ENCODE measurements around the gene ITGB2. TPM values are rescaled to one million over a fixed set of nuclear protein-coding genes. Genes with fewer than 3 reads are reported as not detected.

Gene ITGB2
- total and polyA plus RNA-seq, 4 donors = 19.2 to 36.7 (median 27.8) TPM

- H3K27ac ChIP-seq (ENCODE audit: low read depth, low read length) = peak overlapping the region; percentile 37
- no peaks in the 10 kb centered on the region for H3K9me3 ChIP-seq (ENCODE audit: control insufficient read depth, insufficient read depth, low read length)
- H3K4me1 ChIP-seq (ENCODE audit: control insufficient read depth, insufficient read depth, low read length) = peaks cover 52% of the 10 kb centered on the region
- peak in 1 of 6 donors; percentile 32 for DNase-seq (ENCODE audit: low read depth in 4 of 6, low spot score in 6 of 6)
- no peaks in the 10 kb centered on the region for H3K27me3 ChIP-seq (ENCODE audit: control insufficient read depth, insufficient read depth, low read length)
- WGBS (ENCODE audit: insufficient coverage) = 57% methylated on average over 3 of the region's 9 CpGs
- no peak overlapping the region for H3K4me3 ChIP-seq (ENCODE audit: low read depth, low read length)
- peaks cover 49% of the 10 kb centered on the region for H3K36me3 ChIP-seq (ENCODE audit: control insufficient read depth, insufficient read depth, low read length)
These were observed 41.8 kb upstream of the ITGB2 start for GRCh38 chr21:44962403-44962966.

- Histone ChIP-seq H3K4me3 (ENCODE audit: low read depth, low read length) (no peak overlapping the region), H3K4me1 (ENCODE audit: control insufficient read depth, insufficient read depth, low read length) (peaks cover 40% of the 10 kb centered on the region), H3K27me3 (ENCODE audit: control insufficient read depth, insufficient read depth, low read length) (no peaks in the 10 kb centered on the region), H3K27ac (ENCODE audit: low read depth, low read length) (no peak overlapping the region), H3K36me3 (ENCODE audit: control insufficient read depth, insufficient read depth, low read length) (peaks cover 53% of the 10 kb centered on the region), H3K9me3 (ENCODE audit: control insufficient read depth, insufficient read depth, low read length) (no peaks in the 10 kb centered on the region)
- no peak for DNase-seq (ENCODE audit: low read depth in 4 of 6, low spot score in 6 of 6)
- 97% methylated on average over 15 of the region's 23 CpGs for WGBS (ENCODE audit: insufficient coverage)
These were observed 39.7 kb upstream of the ITGB2 start for GRCh38 chr21:44960141-44961092.

GRCh38 chr21:44959376-44960091 is 38.8 kb upstream of the ITGB2 start:
- H3K4me3 ChIP-seq (ENCODE audit: low read depth, low read length) = no peak overlapping the region
- peak overlapping the region; percentile 65 for H3K27ac ChIP-seq (ENCODE audit: low read depth, low read length)
- H3K27me3 ChIP-seq (ENCODE audit: control insufficient read depth, insufficient read depth, low read length) = no peaks in the 10 kb centered on the region
- peaks cover 48% of the 10 kb centered on the region for H3K4me1 ChIP-seq (ENCODE audit: control insufficient read depth, insufficient read depth, low read length)
- 88% methylated on average over 26 of the region's 26 CpGs for WGBS (ENCODE audit: insufficient coverage)
- no peak for DNase-seq (ENCODE audit: low read depth in 4 of 6, low spot score in 6 of 6)
- H3K36me3 ChIP-seq (ENCODE audit: control insufficient read depth, insufficient read depth, low read length) = peaks cover 62% of the 10 kb centered on the region
- no peaks in the 10 kb centered on the region for H3K9me3 ChIP-seq (ENCODE audit: control insufficient read depth, insufficient read depth, low read length)

GRCh38 chr21:44958471-44959191 is 37.9 kb upstream of the ITGB2 start:
- Histone ChIP-seq H3K4me3 (ENCODE audit: low read depth, low read length) (no peak overlapping the region), H3K4me1 (ENCODE audit: control insufficient read depth, insufficient read depth, low read length) (peaks cover 53% of the 10 kb centered on the region), H3K9me3 (ENCODE audit: control insufficient read depth, insufficient read depth, low read length) (no peaks in the 10 kb centered on the region), H3K27me3 (ENCODE audit: control insufficient read depth, insufficient read depth, low read length) (no peaks in the 10 kb centered on the region), H3K27ac (ENCODE audit: low read depth, low read length) (peak overlapping the region; percentile 65), H3K36me3 (ENCODE audit: control insufficient read depth, insufficient read depth, low read length) (peaks cover 68% of the 10 kb centered on the region)
- WGBS (ENCODE audit: insufficient coverage) = 35% methylated on average over 24 of the region's 28 CpGs
- peak in 2 of 6 donors; percentile 21 to 82 for DNase-seq (ENCODE audit: low read depth in 4 of 6, low spot score in 6 of 6)

- Histone ChIP-seq H3K9me3 (ENCODE audit: control insufficient read depth, insufficient read depth, low read length) (no peaks in the 10 kb centered on the region), H3K27me3 (ENCODE audit: control insufficient read depth, insufficient read depth, low read length) (no peaks in the 10 kb centered on the region), H3K4me3 (ENCODE audit: low read depth, low read length) (no peak overlapping the region), H3K27ac (ENCODE audit: low read depth, low read length) (peak overlapping the region; percentile 65), H3K4me1 (ENCODE audit: control insufficient read depth, insufficient read depth, low read length) (peaks cover 51% of the 10 kb centered on the region), H3K36me3 (ENCODE audit: control insufficient read depth, insufficient read depth, low read length) (peaks cover 75% of the 10 kb centered on the region)
- 84% methylated on average over 26 of the region's 26 CpGs for WGBS (ENCODE audit: insufficient coverage)
- DNase-seq (ENCODE audit: low read depth in 4 of 6, low spot score in 6 of 6) = no peak
These were observed 37.3 kb upstream of the ITGB2 start for GRCh38 chr21:44957901-44958451.

GRCh38 chr21:44957047-44957831 is 36.5 kb upstream of the ITGB2 start:
- H3K27me3 ChIP-seq (ENCODE audit: control insufficient read depth, insufficient read depth, low read length) = no peaks in the 10 kb centered on the region
- H3K4me1 ChIP-seq (ENCODE audit: control insufficient read depth, insufficient read depth, low read length) = peaks cover 54% of the 10 kb centered on the region
- WGBS (ENCODE audit: insufficient coverage) = 92% methylated on average over 22 of the region's 22 CpGs
- no peak overlapping the region for H3K4me3 ChIP-seq (ENCODE audit: low read depth, low read length)
- peaks cover 82% of the 10 kb centered on the region for H3K36me3 ChIP-seq (ENCODE audit: control insufficient read depth, insufficient read depth, low read length)
- no peak for DNase-seq (ENCODE audit: low read depth in 4 of 6, low spot score in 6 of 6)
- no peaks in the 10 kb centered on the region for H3K9me3 ChIP-seq (ENCODE audit: control insufficient read depth, insufficient read depth, low read length)
- H3K27ac ChIP-seq (ENCODE audit: low read depth, low read length) = no peak overlapping the region

GRCh38 chr21:44956356-44957046 is 35.8 kb upstream of the ITGB2 start:
- Histone ChIP-seq H3K36me3 (ENCODE audit: control insufficient read depth, insufficient read depth, low read length) (peaks cover 88% of the 10 kb centered on the region), H3K4me3 (ENCODE audit: low read depth, low read length) (no peak overlapping the region), H3K4me1 (ENCODE audit: control insufficient read depth, insufficient read depth, low read length) (peaks cover 54% of the 10 kb centered on the region), H3K27ac (ENCODE audit: low read depth, low read length) (no peak overlapping the region), H3K9me3 (ENCODE audit: control insufficient read depth, insufficient read depth, low read length) (no peaks in the 10 kb centered on the region), H3K27me3 (ENCODE audit: control insufficient read depth, insufficient read depth, low read length) (no peaks in the 10 kb centered on the region)
- DNase-seq (ENCODE audit: low read depth in 4 of 6, low spot score in 6 of 6) = no peak
- WGBS (ENCODE audit: insufficient coverage) = 93% methylated on average over 34 of the region's 35 CpGs

GRCh38 chr21:44955798-44956175 is 35.1 kb upstream of the ITGB2 start:
- peaks cover 94% of the 10 kb centered on the region for H3K36me3 ChIP-seq (ENCODE audit: control insufficient read depth, insufficient read depth, low read length)
- no peak overlapping the region for H3K27ac ChIP-seq (ENCODE audit: low read depth, low read length)
- peaks cover 54% of the 10 kb centered on the region for H3K4me1 ChIP-seq (ENCODE audit: control insufficient read depth, insufficient read depth, low read length)

More at GRCh38 chr21:44955798-44956175, 35.1 kb upstream of the ITGB2 start:
- no peak overlapping the region for H3K4me3 ChIP-seq (ENCODE audit: low read depth, low read length)
- H3K9me3 ChIP-seq (ENCODE audit: control insufficient read depth, insufficient read depth, low read length) = no peaks in the 10 kb centered on the region
- H3K27me3 ChIP-seq (ENCODE audit: control insufficient read depth, insufficient read depth, low read length) = no peaks in the 10 kb centered on the region
- DNase-seq (ENCODE audit: low read depth in 4 of 6, low spot score in 6 of 6) = no peak
- WGBS (ENCODE audit: insufficient coverage) = 85% methylated on average over 15 of the region's 16 CpGs

All from spinal cord (tissue), 10 donors.